Urothelium cell line (cell line): ENCODE results near the gene DPYSL4.

Experiments used
- DNase-seq: peaks from one replicate; pipeline ENCODE4 v3.0.0; 2011; ENCODE audit warnings: low spot score, mixed read lengths
- FAIRE-seq: peaks from 2 replicates; lab custom pipeline; 2011; peaks lifted over from hg19 to GRCh38; lab: Jason Lieb, UNC

DPYSL4 gene

DNA sequence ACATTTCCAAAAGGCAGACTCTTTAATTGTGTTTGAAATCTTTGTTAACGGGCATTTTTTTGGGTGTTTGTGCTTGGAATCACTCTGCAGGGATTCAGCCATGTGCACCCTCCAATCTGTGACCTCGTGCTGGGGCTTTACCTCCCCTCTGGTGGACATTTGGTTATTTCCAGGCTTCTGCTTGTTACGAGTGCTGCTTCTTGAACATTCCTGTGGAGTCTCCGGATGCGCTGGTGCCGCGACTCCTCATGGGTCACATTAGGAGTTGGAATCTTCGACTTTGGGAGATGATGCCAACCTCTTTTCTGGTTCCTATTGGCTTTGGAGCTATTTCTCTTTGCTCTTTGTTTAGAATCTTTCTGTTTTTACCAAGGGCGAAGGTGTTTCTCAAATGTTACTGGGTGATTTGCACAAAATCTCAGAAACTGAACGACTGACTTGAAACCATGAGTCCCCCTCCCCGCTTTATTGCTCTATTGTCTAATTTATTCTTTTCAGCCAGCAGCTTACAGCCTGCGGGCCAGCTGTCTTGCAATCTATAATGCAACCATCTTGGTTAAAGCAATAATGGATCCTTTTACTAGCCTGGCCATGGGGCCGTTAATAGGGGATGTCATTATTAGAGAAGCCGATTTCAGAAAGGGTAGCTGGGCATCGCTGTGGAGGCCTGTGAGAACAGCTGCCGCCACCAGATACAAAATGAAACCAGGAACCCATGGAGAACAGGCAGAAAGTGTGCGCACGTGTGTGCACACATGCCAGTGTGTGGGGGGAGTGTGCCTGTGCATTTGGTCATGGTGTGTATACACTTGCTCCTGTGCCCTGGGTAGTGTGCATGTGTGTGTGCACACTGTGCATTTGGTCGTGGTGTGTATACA is 9.9 kb upstream of the DPYSL4 start:
- FAIRE-seq (no peak), DNase-seq (no peak)

DNA sequence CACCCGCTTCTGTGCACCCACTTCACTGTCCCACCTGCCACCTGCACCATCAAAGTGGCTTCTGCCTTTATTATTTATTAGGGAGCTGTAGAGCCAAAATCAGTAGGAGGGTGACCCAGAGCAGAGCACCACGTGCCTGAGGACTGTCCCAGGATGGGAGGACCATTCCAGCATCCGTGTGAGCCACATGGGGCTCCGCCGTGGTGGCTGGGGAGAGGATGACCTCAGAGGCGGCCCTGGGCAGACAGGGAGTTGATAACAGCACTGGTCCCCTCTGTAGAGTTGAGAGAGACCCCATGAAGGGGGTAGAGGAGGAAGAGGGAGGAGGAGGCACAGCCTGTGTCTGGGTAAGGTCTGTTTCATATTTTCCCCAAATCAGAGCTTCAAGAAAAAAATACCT is 8.7 kb upstream of the DPYSL4 start:
- no peak for FAIRE-seq
- DNase-seq, result no peak

DNA sequence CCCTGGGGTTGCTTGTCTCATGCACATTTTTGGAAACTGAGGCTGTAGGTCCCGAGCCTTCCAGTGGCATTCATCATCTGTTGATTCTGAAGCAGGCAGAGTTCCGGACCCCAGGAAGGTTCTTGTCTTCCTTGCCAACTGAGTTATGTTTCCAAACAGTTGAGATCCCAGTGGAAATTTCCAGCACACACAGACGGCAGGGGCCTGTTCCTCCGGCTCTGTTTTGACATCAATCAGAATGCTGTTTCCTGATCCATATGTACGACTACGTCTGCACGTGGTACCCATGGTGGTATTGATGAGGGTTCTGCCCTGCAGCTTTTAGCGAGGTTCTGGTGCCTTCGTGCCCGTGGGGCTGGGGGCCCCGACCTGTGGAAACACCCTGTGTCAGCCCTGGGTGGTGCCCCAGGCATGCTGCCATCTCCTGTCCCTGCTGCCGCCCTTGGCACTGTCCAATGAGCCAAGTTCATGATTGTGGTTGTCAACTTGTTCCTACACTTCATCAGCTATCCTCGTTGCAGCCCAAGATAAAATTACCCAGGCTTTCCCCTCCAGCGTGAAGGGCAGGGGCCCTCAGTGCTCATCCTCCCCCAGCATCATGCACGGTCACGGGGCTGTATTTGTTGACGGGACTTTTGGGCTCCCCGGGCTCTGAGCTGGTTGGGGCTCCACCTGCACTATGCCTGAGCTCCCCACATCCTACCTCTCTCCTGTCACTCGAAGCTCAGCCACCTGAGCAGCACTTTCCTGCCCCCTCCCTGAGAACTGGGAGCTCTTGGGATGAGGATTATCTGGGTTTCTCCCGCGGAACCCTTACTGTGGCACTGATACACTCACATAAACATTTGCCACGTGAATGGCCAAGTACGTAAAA is 7.8 kb upstream of the DPYSL4 start:
- FAIRE-seq (no peak), DNase-seq (no peak)

DNA sequence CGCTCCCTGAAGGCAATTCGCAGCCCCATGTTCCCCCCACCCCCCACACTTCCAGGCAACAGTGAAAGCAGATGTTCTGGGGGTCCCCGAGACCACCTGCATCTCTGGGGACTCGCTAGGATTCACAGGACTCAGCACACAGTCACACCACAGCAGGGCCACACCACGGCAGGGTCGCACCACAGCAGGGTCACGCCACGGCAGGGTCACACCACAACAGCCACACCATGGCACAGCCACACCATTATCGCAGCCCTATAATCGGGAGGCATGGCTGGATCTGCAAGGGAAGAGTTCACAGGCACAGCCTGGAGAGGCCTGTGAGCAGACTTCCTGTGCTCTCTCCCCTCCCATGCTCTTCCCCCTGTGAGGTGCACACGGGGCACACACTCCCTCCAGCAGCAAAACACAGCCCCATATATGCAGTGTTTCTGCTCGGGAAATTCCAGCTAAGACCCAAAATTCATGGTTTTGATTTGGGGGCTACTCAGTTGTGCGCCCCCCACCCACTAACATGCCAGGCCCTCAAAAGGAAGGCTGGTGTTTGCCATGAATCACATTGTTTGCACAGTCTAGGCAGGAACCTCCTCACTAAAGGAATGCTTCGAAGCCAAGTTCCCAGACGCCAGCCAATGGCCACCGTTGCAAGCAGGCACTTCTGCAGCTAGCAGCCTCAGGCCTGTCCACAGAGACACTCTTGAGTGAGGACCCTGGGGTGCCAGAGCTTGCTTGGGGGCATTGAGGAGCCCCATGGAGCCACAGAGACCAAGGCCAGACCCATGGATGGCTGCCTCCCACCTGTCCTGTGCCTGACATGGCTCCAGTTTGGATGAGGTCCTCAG is 7.0 kb upstream of the DPYSL4 start:
- FAIRE-seq (no peak), DNase-seq (no peak)

DNA sequence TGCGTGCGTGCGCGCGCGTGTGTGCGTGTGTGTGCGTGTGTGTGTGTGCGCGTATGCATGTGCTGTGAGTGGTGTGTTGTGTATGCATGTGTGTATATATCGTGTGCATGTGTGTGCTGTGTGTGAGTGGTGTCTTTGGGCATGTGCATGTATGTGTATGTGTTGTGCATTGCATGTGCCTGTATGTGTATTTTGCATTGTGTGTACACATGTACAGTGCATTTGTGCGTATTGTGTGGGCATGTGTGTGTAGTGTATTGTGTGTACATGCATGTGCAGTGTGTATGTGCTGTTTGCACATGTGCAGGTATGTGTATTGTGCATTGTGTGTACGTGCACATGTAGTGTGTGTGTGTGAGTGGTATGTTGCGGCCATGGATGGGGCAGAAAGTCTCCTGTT is 6.0 kb upstream of the DPYSL4 start:
- FAIRE-seq (peak; percentile 97), DNase-seq (no peak)

DNA sequence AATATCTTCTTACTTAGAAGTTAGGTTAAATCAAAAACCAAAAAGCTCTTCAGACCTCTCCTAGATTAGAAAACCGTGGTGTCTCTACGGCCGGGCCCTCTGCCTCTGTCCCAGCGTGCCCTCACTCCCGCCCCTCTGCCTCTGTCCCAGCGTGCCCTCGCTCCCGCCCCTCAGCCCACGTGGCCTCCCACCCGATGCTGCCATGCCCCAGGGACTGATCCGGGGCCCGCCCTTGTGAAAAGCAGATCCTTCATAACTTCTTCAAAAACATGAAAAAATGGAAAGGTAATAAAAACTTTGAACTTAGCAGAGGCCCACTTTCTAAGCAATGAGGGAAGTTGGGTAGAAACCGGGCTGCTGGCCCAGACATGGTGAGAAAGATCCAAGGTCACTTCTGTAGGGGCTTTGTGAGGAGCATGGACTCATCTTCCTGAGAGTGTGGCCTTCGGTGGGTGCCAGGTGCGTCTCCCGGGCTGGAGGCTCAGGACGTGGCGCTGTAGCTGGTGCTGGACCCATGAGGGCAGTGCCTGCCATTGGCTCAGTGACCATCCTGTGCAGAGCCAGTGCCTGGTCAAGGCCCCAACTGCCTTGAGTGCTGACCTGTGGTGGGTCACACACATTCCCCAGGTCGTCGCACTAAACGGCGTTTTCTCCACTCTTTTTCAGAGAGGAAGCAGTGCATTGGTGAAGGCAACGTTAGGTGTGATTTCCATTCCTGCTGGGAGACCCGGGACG is 4.9 kb upstream of the DPYSL4 start:
- DNase-seq (no peak), FAIRE-seq (no peak)

DNA sequence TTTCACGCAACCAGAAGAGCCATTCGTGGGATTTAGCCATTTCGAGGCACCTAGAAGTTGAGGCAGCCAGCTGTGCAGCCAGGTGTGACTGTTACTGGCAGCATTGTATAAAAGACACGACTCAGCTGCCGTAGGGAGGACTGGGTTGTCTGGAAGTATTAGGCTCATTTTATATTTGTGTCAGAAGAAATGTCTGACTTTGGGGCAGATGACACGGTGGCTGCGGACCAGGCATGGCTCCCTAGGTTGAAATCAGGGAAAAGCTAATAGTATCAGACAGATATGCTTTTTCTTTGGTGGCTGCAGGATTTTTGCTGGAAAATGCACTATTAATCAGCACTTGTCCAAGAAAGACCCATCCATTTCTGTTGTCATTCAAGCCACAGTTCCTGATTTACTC is 4.2 kb upstream of the DPYSL4 start:
- no peak for FAIRE-seq
- DNase-seq, result no peak

DNA sequence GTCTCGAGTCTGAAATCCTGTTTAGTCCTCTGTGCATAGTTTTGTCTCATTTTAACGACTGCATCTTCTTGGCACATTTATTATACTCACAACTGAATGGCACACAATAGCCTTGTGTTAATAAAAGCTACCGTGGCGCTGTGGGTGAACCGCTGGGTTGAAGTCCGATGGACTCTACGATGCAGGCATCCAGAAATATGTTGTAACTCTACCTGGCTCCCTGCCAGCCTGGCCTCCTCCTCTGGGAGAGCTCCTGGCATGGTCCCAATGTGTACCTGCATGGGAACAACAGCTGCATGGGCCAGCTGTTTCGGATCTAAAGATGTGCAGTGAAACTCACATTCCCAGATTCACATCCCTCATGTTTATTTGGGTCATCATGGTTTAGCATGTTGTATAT is 3.7 kb upstream of the DPYSL4 start:
- no peak for FAIRE-seq
- no peak for DNase-seq

DNA sequence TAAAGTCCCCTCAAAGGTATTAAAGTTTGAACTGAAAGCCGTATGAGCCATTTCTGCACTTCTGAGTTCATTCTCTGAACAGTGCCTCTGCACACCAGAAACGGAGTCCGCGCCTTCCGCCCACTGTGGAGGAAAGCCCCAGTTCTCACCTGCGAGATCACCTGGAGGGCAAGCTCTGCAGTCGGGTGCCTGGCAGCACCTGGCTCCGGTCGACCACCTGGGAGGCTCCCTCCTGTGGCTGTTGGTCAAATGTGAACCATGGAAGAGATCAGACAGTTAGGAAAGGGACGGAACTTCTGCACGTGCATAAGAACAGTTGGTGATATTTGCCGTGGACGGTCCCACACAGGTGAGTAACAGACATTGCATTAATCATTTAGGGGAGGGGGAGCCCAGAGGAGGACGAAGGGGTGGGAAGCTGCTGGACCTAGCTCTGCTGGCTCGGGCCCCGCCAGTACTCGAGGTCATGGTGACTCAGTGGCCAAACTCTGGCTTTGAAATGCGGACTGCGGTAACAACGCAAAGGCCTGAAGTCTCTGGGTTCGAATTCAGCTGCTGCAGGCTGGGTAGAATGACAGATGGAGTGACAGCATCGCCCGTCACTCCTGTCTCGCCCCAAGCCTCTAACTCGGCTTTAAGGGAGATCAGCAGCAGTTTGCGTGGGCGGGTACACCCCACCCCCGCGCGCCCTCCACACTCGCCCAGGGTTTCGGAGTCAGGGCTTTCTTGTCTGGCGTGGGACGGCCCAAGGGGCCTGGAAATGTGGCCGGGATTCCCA is 1.7 kb upstream of the DPYSL4 start:
- no peak for DNase-seq

DNA sequence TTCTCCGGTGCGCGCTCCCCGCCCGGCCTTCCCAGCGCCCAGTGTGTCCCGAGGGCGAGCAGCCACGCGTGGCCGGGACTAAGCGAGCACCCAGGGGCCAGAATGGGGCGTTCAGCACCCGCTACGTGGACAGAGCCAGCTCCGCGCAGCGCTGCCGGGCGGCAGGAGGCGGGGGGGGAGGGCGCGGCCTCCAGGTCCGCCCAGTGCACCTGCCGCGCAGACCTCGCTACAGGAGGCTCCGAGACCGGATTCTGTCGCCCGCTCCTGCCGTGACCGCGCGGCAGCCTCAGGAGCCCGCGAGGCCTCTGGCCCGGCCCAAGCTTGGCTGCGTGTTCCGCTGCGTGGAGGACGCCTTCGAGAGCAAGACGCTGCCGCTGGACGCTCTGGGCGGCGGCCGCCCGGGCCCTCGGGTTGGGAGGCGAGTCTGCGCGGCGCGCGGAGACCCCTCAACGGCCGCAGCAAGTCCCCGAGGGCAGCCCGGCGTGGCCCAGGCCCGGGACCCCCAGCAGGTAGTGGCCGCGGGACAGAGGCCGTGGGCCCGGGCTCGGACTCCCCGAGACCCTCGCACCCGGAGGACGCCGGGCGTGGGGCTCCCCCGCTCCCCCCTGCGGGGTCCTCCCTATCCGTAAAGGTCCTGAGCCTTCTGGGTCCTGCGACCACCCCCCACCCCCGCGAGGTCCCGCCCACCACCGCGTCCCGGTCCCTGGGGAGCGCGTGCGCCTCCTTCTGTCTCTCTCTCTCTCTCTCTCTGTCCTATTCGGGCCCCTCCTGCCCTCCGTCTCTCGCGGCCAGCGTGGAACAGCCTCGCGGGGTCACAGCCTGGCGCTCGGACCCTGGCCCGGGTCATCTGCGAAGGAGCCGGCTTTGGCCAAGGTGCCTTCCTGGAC is 904 bp upstream of the DPYSL4 start:
- FAIRE-seq, result no peak
- no peak for DNase-seq

More for the DNA sequence above, 1.7 kb upstream of the DPYSL4 start:
- no peak for FAIRE-seq

DNA sequence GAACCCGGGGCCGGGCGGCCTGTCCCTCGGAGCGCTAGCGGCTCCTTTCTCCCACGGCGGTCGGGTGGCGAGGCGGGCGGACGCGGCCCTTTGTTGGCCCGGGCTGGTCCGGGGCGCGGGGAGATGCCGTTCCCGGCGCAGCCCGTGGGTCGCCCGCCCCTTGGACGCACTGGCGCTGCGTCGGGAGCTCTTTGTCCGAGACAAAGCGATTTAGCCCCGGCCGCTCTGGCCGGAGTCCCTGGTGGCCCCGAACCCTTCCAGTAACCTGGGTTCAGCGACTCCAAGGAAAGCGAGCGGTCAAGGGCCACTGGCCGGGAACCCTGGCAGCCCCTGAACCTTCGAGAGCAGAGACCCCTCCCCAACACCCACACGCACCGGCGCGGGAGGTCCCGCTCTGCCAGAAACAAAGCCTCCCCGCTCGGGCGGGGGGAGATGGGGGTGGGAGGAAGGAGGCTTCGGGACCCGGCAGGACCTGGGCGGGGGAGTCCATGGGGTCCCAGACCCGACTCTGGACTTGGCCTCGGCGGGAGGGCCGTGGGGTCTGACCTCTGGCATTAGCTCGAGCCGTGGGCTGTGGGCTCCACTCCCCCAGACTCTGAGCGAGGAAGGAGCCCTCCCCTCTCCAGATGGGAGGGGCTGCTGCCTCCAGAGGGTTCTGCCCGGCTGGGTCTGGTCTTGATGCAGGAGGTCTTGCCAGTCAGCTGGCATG is 836 bp downstream of the DPYSL4 start:
- FAIRE-seq, result no peak

DNA sequence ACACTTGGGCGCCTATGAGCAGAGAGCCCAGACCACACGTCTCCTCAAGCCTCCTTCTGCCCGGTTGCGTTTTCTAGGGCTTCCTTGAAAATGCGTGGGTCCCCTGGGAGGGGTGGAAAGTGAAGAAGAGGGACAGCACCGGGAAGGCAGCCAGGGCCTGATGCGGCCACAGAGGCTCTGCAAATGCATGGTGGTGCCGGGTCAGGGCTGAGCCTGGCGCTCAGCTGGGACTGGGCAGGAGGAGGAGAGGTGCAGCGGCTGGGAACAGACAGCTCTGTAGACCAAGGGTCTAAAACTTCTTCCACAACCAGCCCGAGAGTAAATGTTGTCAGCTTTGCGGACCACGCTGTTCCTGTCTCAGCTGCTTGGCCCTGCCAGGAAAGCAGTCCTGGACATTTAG is 1.6 kb downstream of the DPYSL4 start:
- DNase-seq, result no peak
- FAIRE-seq, result no peak

More for the DNA sequence above, 836 bp downstream of the DPYSL4 start:
- peak; percentile 25 for DNase-seq

DNA sequence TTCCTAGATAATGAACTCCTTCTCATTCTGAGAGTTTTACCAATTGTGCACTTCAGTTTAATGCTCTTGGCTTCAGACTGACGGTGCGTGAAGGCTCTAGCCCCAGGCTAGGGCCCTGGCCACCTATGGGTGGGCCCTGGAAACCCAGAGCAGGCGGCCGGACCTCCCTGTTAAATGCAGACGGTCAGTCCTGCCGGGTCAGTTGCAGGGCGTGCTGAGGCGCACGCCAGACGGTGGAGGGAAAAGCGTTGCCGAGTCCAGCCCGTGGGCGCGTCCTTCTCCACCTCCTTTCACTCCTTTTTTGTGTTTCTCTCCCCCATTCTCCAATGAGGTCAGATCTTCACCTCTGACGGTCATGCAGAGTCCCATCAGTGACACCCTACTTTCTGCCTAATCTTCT is 2.3 kb downstream of the DPYSL4 start:
- no peak for DNase-seq
- no peak for FAIRE-seq

DNA sequence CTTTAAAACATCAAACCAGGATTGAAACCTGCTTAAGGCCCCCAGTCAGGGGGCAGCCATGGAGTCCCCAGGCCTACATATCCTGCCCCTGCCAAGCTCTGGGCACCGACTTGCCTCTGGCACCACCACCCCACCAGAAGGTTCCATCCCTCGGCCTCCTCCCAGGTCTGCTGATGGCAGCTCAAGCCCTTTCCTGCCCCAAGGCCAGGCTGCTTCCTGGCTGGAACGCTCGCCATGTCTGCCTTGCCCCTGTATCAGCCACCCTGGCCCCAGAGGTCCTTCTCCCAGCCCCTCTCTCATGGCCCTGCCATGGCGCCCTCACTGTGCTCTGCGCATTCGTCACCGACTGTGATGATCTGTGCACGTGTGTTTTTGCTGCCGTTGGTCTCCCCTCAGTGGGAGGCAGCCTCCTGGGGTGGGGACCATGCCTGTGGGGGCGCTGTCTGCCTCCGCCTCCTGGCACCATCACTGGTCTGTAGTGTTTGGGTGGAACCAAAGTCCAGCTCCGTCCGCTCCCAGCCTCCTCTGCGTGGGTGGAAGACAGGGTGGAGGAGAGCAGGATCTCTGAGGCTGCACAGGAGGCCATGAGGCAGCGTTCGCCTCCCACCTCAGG is 3.2 kb downstream of the DPYSL4 start:
- DNase-seq (no peak), FAIRE-seq (no peak)

DNA sequence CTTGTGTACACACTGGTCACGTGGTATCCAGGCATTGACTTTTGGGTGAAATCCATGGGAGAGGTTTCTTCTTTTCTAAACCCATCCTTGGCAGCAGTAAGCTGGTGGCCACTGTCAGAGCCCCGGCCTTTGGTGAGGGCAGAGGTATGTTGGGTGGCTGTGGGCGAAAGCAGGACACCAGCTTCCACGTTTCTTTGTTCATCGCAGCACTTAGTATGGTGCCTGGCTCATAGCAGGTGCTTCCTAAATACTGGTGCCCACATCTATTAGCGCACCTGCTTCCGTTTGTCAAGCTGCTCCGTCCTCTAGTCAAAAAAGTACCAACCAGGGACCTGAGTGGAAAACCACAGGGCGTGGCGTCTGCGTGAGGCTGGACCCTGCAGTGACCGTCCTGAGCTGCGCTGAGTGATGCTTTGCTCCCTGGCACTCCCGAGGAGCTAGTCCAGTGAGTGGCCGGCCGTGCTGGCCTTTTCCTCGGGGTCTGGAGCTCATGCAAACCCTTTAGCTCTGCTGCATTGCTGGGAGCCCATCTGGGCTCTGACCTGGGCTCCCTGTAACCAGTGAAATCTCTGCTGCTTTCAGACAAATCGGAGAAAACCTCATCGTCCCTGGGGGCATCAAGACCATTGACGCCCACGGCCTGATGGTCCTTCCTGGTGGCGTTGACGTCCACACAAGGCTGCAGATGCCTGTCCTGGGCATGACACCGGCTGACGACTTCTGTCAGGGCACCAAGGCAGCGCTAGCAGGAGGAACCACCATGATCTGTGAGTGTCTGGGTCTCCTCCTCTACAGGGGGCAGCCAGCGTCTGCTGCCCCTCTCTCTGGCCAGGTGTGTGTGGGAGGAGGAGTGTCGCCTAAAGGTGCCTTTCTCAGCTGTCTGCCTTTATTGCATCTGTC is 5.6 kb downstream of the DPYSL4 start:
- DNase-seq, result no peak

DNA sequence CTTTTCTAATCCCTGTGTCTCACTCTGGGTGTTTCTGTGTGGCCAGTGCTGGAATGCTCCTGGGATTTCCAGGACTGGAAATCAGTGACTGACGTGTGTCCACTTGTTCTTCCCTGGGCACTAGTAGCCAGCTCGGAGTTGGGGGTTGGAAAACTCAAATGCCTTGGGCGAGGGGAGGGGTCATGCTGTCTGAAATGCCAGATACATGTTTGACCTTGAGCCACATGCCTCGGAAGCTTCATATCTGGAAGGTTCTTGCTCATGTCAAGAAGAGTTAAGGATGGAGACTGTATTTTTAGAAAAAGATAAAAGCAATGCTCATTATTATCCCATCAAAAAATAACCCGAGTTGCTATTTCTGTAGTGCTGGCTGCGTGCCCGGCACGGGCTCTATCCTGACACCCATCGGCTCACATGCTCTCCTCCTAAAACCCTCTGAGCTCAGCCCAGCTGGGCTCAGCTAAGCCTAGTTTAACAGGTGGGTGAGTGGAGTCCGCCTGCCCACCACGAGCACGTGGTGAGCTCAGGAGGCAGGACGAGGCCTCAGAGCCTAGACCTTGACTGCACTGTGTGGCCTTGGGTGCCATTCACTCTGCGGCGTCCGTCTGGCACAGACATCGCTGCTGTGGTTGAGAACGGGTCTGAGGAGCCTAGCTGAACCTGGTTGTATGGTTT is 6.4 kb downstream of the DPYSL4 start:
- FAIRE-seq (no peak), DNase-seq (no peak)

More for the DNA sequence above, 5.6 kb downstream of the DPYSL4 start:
- no peak for FAIRE-seq
